ENCODE measurements around the gene APOH. TPM values are rescaled to one million over a fixed set of nuclear protein-coding genes. Genes with fewer than 3 reads are reported as not detected.

The APOH gene
- total and polyA plus RNA-seq, 2 of the 13 experiments (the other 11 are each of a cell fraction or from before 2014, with no cell fraction given) = 4,846 to 5,748 TPM

GRCh38 chr17:66172144-66172543, 57.1 kb downstream of the APOH start:
- Histone ChIP-seq H3K79me2 (ENCODE audit: insufficient read depth, low read length) (no peaks in the 10 kb centered on the region), H3K4me3 (replicated peaks in 1 of 3; ENCODE audit: insufficient read depth in 1 of 3, low read depth in 2 of 3, low read length in 3 of 3) (no peak overlapping the region), H3K27ac (ENCODE audit: extremely low read length, insufficient read depth, low read length) (no peak overlapping the region), H3K9me3 (ENCODE audit: low read length) (no peaks in the 10 kb centered on the region), H2AFZ (ENCODE audit: low read length) (no peak overlapping the region), H3K4me2 (ENCODE audit: low read depth, low read length) (no peak overlapping the region), H3K9ac (ENCODE audit: insufficient read depth, low read depth, low read length) (no peak overlapping the region), H3K4me1 (ENCODE audit: insufficient read depth, low read length) (no peaks in the 10 kb centered on the region), H3K27me3 (ENCODE audit: control insufficient read depth in 1 of 2, insufficient read depth in 2 of 2, low read length in 2 of 2) (no peaks in the 10 kb centered on the region), H4K20me1 (ENCODE audit: insufficient read depth, low read length) (no peaks in the 10 kb centered on the region), H3K36me3 (replicated peaks in 1 of 2; ENCODE audit: control insufficient read depth in 1 of 2, insufficient read depth in 2 of 2, low read length in 2 of 2) (no peaks in the 10 kb centered on the region)
- DNase-seq (ENCODE audit: low spot score) (no peak), ATAC-seq (no peak), FAIRE-seq (no peak)
- 76% methylated on average over 5 of the region's 5 CpGs for WGBS (ENCODE audit: low lambda C conversion rate)
- in situ Hi-C loops (cut with HindIII; ENCODE audit: extremely low pct_ligation_motif_present, low pct_unique_long_range_greater_than_20kb) = loop anchor here (25.0 kb wide), 2 partner anchors 635 to 785 kb away; no protein-coding TSS in a partner anchor
- POLR2A ChIA-PET = no interaction called here
- CTCF ChIA-PET (ENCODE audit: low intra/inter-chr PET ratio, low total read pairs) = no interaction called here
- intact Hi-C loops (cut with micrococcal nuclease; ENCODE audit: unreplicated experiment) = no loop called here
- no TSS peak for BruUV-seq (replicated peaks)
- no peak for TF ChIP-seq THRA (CRISPR knock-in tag; IDR thresholded peaks at IDR 0.05; ENCODE audit: borderline replicate concordance)
- TF ChIP-seq ZNF562 (CRISPR knock-in tag; IDR thresholded peaks at IDR 0.05; ENCODE audit: borderline replicate concordance) = no peak
- TF ChIP-seq CCDC6 (CRISPR knock-in tag; IDR thresholded peaks at IDR 0.05) = no peak
- no peak for TF ChIP-seq ZNF589 (CRISPR knock-in tag; conservative IDR thresholded peaks at IDR 0.05)
- TF ChIP-seq EZH2 (conservative IDR thresholded peaks at IDR 0.05; ENCODE audit: low read depth, low read length) = no peak
- TF ChIP-seq RBM22 (optimal IDR thresholded peaks at IDR 0.05; ENCODE audit: low read length) = no peak
- TF ChIP-seq, protein P1, sequence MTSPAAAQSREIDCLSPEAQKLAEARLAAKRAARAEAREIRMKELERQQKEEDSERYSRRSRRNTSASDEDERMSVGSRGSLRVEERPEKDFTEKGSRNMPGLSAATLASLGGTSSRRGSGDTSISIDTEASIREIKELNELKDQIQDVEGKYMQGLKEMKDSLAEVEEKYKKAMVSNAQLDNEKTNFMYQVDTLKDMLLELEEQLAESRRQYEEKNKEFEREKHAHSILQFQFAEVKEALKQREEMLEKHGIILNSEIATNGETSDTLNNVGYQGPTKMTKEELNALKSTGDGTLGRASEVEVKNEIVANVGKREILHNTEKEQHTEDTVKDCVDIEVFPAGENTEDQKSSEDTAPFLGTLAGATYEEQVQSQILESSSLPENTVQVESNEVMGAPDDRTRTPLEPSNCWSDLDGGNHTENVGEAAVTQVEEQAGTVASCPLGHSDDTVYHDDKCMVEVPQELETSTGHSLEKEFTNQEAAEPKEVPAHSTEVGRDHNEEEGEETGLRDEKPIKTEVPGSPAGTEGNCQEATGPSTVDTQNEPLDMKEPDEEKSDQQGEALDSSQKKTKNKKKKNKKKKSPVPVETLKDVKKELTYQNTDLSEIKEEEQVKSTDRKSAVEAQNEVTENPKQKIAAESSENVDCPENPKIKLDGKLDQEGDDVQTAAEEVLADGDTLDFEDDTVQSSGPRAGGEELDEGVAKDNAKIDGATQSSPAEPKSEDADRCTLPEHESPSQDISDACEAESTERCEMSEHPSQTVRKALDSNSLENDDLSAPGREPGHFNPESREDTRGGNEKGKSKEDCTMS (CRISPR knock-in tag; conservative IDR thresholded peaks at IDR 0.05) = no peak
- TF ChIP-seq, protein P2, sequence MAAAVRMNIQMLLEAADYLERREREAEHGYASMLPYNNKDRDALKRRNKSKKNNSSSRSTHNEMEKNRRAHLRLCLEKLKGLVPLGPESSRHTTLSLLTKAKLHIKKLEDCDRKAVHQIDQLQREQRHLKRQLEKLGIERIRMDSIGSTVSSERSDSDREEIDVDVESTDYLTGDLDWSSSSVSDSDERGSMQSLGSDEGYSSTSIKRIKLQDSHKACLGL (CRISPR knock-in tag; IDR thresholded peaks at IDR 0.05) = no peak
- no peak for TF ChIP-seq KDM3A (CRISPR knock-in tag; IDR thresholded peaks at IDR 0.05; ENCODE audit: low read depth)
- no peak for TF ChIP-seq NCOA2 (CRISPR knock-in tag; IDR thresholded peaks at IDR 0.05)
- TF ChIP-seq HMGXB4 (CRISPR knock-in tag; IDR thresholded peaks at IDR 0.05; ENCODE audit: borderline replicate concordance in 1 of 2, low read depth in 1 of 2) = no peak
- no peak for TF ChIP-seq ZBTB26 (CRISPR knock-in tag; IDR thresholded peaks at IDR 0.05; ENCODE audit: borderline replicate concordance)
- no peak for TF ChIP-seq MIER2 (CRISPR knock-in tag; IDR thresholded peaks at IDR 0.05)

All from HepG2 (cell line).